PFSK-1 (cell line): ENCODE results near the gene SCARF1.

Experiments
- POLR2AphosphoS5 ChIP-seq: IDR thresholded peaks from 2 replicates; pipeline ENCODE4 v1.6.1; 2012; ENCODE audit warnings: low read depth, mild to moderate bottlenecking, control low read depth, low read length, moderate library complexity
- REST ChIP-seq, 2 experiments: IDR thresholded peaks; 2 replicates each; pipeline versions ENCODE4 v1.6.1 to v1.8.0; 2011 to 2012; ENCODE audit warnings: low read depth in 2 of 2, low read length in 2 of 2, control low read depth in 1 of 2, inconsistent platforms in 1 of 2, mild to moderate bottlenecking in 1 of 2, moderate library complexity in 1 of 2; ENCODE audit not compliant: insufficient read depth in 1 of 2
- TAF1 ChIP-seq: IDR thresholded peaks from 2 replicates; pipeline ENCODE4 v1.6.1; 2012; ENCODE audit warnings: low read length, control low read depth, borderline replicate concordance; ENCODE audit not compliant: insufficient read depth

- TF ChIP-seq TAF1 = no peak
- TF ChIP-seq POLR2AphosphoS5 = no peak
- no peak for TF ChIP-seq REST (IDR thresholded peaks at IDR 0.05; ENCODE audit: insufficient read depth in 1 of 2, low read depth in 2 of 2, low read length in 2 of 2)
Measured at GRCh38 chr17:1646199-1646875, 805 bp upstream of the SCARF1 start.
